ENCODE results near the gene HOXA7. TPM values are rescaled to one million over a fixed set of nuclear protein-coding genes. Genes with fewer than 3 reads are reported as not detected.
A peak's percentile ranks its signal among the peaks of the same experiment; 100 is the strongest.

Gene HOXA7
- total RNA-seq, 2 donors from 2014 or later, result 21.9 to 24.4 TPM

- Histone ChIP-seq H3K36me3 (no peaks in the 10 kb centered on the region), H3K27ac (peak overlapping the region; percentile 94), H3K9ac (ENCODE audit: low read depth in 2 of 2, low read length in 2 of 2) (peak overlapping the region; percentile 91 to 98), H3K9me3 (no peaks in the 10 kb centered on the region), H3K4me1 (no peaks in the 10 kb centered on the region), H3K4me3 (peak overlapping the region; percentile 64), H3K27me3 (peaks cover 7% of the 10 kb centered on the region)
- TF ChIP-seq, protein P1, sequence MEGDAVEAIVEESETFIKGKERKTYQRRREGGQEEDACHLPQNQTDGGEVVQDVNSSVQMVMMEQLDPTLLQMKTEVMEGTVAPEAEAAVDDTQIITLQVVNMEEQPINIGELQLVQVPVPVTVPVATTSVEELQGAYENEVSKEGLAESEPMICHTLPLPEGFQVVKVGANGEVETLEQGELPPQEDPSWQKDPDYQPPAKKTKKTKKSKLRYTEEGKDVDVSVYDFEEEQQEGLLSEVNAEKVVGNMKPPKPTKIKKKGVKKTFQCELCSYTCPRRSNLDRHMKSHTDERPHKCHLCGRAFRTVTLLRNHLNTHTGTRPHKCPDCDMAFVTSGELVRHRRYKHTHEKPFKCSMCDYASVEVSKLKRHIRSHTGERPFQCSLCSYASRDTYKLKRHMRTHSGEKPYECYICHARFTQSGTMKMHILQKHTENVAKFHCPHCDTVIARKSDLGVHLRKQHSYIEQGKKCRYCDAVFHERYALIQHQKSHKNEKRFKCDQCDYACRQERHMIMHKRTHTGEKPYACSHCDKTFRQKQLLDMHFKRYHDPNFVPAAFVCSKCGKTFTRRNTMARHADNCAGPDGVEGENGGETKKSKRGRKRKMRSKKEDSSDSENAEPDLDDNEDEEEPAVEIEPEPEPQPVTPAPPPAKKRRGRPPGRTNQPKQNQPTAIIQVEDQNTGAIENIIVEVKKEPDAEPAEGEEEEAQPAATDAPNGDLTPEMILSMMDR (IDR thresholded peaks at IDR 0.05), result no peak
- DNase-seq, result peak; percentile 78
- intact Hi-C loops (cut with DNase I), result loop anchor here (5.0 kb wide), 1 partner anchor 1309 kb away; no protein-coding TSS in a partner anchor
Measured at GRCh38 chr7:27165996-27166530, 9.6 kb upstream of the HOXA7 start.

- TF ChIP-seq, protein P1 (IDR thresholded peaks at IDR 0.05), result no peak
- peaks cover 7% of the 10 kb centered on the region for H3K27me3 ChIP-seq
- no peaks in the 10 kb centered on the region for H3K4me1 ChIP-seq
- H3K27ac ChIP-seq, result peak within 1 kb of the TSS; percentile 94
- intact Hi-C loops (cut with DNase I), result loop anchor here (5.0 kb wide), 1 partner anchor 1308 kb away; no protein-coding TSS in a partner anchor
- peak within 1 kb of the TSS; percentile 64 for H3K4me3 ChIP-seq
- DNase-seq, result peak; percentile 90
- no peaks in the 10 kb centered on the region for H3K9me3 ChIP-seq
- H3K9ac ChIP-seq (ENCODE audit: low read depth in 2 of 2, low read length in 2 of 2), result peak within 1 kb of the TSS; percentile 91 to 98
- H3K36me3 ChIP-seq, result no peaks in the 10 kb centered on the region
Measured at GRCh38 chr7:27165089-27165995, 8.9 kb upstream of the HOXA7 start, which contains the start of gene HOXA9. Gene HOXA9 (minus strand): TSS chr7:27165537. CDS start chr7:27165457, 80 bp downstream.

GRCh38 chr7:27164367-27165088 is 8.1 kb upstream of the HOXA7 start:
- no peak for DNase-seq

DNA sequence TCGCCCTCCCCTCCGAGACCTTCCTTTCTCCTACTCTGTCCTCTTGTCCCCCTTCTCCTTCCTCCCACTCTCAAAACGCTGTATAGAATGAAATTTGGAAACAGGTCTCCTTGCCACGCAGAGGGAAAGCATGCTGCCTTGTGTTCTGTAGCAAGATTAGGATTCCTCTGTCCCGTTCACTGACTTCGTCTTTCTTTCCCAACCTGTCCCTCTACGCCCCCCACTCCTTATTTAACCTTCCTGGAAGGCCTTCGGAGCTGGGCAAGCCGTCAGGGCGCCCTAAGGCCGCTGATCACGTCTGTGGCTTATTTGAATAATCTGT is 7.5 kb upstream of the HOXA7 start:
- peaks cover 7% of the 10 kb centered on the region for H3K27me3 ChIP-seq

More at GRCh38 chr7:27164367-27165088, 8.1 kb upstream of the HOXA7 start:
- no peaks in the 10 kb centered on the region for H3K9me3 ChIP-seq
- peaks cover 5% of the 10 kb centered on the region for H3K4me1 ChIP-seq
- intact Hi-C loops (cut with DNase I), result loop anchor here (5.0 kb wide), 2 partner anchors 792 to 1307 kb away; no protein-coding TSS in a partner anchor
- H3K27me3 ChIP-seq, result peaks cover 7% of the 10 kb centered on the region
- H3K9ac ChIP-seq (ENCODE audit: low read depth in 2 of 2, low read length in 2 of 2), result peak overlapping the region; percentile 80 to 98
- TF ChIP-seq, protein P1 (IDR thresholded peaks at IDR 0.05), result no peak
- H3K36me3 ChIP-seq, result no peaks in the 10 kb centered on the region
- H3K27ac ChIP-seq, result peak overlapping the region; percentile 94
- H3K4me3 ChIP-seq, result peak overlapping the region; percentile 64

More for the DNA sequence above, 7.5 kb upstream of the HOXA7 start:
- TF ChIP-seq, protein P1 (IDR thresholded peaks at IDR 0.05), result no peak
- Histone ChIP-seq H3K9me3 (no peaks in the 10 kb centered on the region), H3K36me3 (no peaks in the 10 kb centered on the region), H3K27ac (peak overlapping the region; percentile 94), H3K4me1 (peaks cover 5% of the 10 kb centered on the region), H3K9ac (ENCODE audit: low read depth in 2 of 2, low read length in 2 of 2) (peak overlapping the region; percentile 80 to 98), H3K4me3 (peak overlapping the region; percentile 64)
- DNase-seq, result no peak
- intact Hi-C loops (cut with DNase I), result loop anchor here (5.0 kb wide), 1 partner anchor 792 kb away; no protein-coding TSS in a partner anchor

All from colonic mucosa (tissue), 4 donors.